H1 (cell line): ENCODE measurements around the gene UEVLD. TPM values are rescaled to one million over a fixed set of nuclear protein-coding genes. Genes with fewer than 3 reads are reported as not detected.

ENCODE experiments used
- ASH2L ChIP-seq: fragments of 200-600, 300-600 bp; sonication (generic); IDR thresholded peaks from one replicate; pipeline ENCODE4 v1.7.1; 2017; ENCODE audit warnings: low read length
- BRCA1 ChIP-seq: IDR thresholded peaks from 2 replicates; pipeline ENCODE4 v1.6.1; 2012; ENCODE audit warnings: low read depth, low read length, improper control_type of control experiment
- CBX5 ChIP-seq: fragments of 300-800, 300-1000 bp; sonication (generic); IDR thresholded peaks from 2 replicates; pipeline ENCODE4 v1.7.1; 2016; ENCODE audit warnings: antibody characterized with exemption, low read length, low read depth
- E2F6 ChIP-seq: IDR thresholded peaks from 2 replicates; pipeline ENCODE4 v1.6.1; 2012; ENCODE audit warnings: inconsistent platforms
- EGR1 ChIP-seq: IDR thresholded peaks from 2 replicates; pipeline ENCODE4 v1.6.1; 2011; ENCODE audit warnings: low read depth, low read length, borderline replicate concordance
- RBBP5 ChIP-seq: IDR thresholded peaks from 2 replicates; pipeline ENCODE4 v1.7.1; 2012; ENCODE audit warnings: low read depth, mild to moderate bottlenecking, inconsistent platforms, low read length, moderate library complexity, borderline replicate concordance
- SP4 ChIP-seq: IDR thresholded peaks from 2 replicates; pipeline ENCODE4 v1.6.1; 2012; ENCODE audit warnings: low read length, inconsistent platforms
- TBP ChIP-seq: IDR thresholded peaks from 2 replicates; pipeline ENCODE4 v1.6.1; 2011; ENCODE audit warnings: low read depth, low read length, improper control_type of control experiment
- TEAD4 ChIP-seq: IDR thresholded peaks from 2 replicates; pipeline ENCODE4 v1.6.1; 2012; ENCODE audit warnings: low read depth, low read length, inconsistent platforms, mixed read lengths
- polyA plus RNA-seq, 7 experiments: library from polyadenylated mRNA; depleted of rRNA in 3 of 7; stranded (reverse) in 5 of 7; unstranded in 2 of 7; fragments of >200 nt in 5 of 7; fragments of 200-250 nt in 2 of 7; gene quantifications; 1 replicate in 5 of 7; 2 replicates in 1 of 7; 4 replicates in 1 of 7; pipeline versions ENCODE4 v1.2.1 to v1.2.3, GENCODE V29; 2011 to 2013; ENCODE audit warnings: missing spikeins in 2 of 7, mixed read lengths in 2 of 7
- total RNA-seq: library from RNA; stranded (reverse); fragmentation: NEBNext Ultra II Directional; extraction: Animal tissue kit (Norgen Biotek cat#: 25700); gene quantifications from 2 replicates; pipeline ENCODE4 v1.2.1, GENCODE V29; 2021

Gene UEVLD
- total and polyA plus RNA-seq, 2 of the 8 experiments (the other 6 are each of a cell fraction or from before 2014, with no cell fraction given): 4.1 to 7.3 TPM

DNA sequence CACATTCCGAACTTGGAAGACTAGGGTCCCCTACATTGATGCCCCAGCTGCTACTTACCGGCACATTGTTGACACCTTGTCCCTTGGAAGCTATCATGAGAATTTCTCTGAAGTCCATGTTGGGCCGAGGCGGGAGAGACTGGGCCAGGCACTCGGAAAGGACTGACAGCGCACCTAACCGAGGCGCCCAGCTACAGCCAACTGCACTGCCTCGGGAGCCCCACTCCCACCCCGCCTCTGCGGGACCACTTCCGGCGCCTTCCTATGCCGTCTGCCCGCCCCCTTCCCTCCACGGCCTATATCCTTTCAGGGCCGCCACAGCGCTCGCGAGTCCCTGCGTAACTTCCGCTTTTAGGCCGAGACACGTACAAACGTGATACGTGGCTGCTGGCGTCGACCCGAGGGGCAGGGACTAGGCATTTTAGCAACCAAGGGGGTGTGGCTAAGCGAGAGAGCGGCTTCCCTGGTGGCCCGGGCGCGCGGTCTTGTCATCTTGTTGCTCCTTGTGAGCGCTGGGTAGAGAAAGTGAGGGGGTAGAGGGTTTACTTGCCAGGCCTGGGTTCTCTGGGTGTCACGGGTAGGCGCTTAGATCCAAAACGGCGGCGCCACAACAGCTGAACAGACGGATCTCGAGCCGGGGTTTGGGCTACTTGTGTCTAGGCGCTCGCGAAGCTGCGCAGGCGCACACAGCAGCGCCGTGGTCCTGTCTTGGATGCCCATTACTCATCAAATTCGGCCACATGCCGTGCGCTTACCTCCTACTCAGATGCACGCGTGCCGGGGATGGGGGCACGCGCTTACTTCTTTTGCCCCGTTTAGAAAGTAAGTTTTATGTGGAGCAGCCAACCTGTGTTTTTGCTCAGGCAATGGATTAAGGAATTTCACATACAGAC, 45.9 kb upstream of the UEVLD start, which contains the start of gene SPTY2D1 (continued):
- peak; percentile 85 for TF ChIP-seq TBP
- peak; percentile 13 for TF ChIP-seq ASH2L
- no peak for TF ChIP-seq TEAD4
- peak; percentile 65; the same call in 1 of the 2 replicates for TF ChIP-seq EGR1
- TF ChIP-seq SP4: no peak; the same call in 1 of the 2 replicates
- TF ChIP-seq CBX5: no peak
- 0 out of 2 replicates have a peak, but pooled peaks have one; percentile 66 for TF ChIP-seq RBBP5
- TF ChIP-seq BRCA1: no peak
- TF ChIP-seq E2F6: peak; percentile 89
